MM.1S (cell line): ENCODE data around the gene MBTPS1.

Source experiments
- DNase-seq: peaks from one replicate; pipeline ENCODE4 v3.0.0-alpha.2; 2015
- H2AFZ ChIP-seq: fragments of 300-600 bp; sonication (generic); 2 replicates; pipeline ENCODE4 v1.6.0; 2016; ENCODE audit warnings: antibody characterized with exemption, low read length
- H3F3A ChIP-seq: fragments of 300-600 bp; sonication (generic); 2 replicates; pipeline ENCODE4 v1.6.1; 2016; ENCODE audit warnings: mild to moderate bottlenecking, antibody characterized with exemption, low read length, moderate library complexity, mixed read lengths; ENCODE audit not compliant: insufficient read depth
- H3K27ac ChIP-seq: fragments of 300-600 bp; sonication (generic); 2 replicates; pipeline ENCODE4 v1.5.1; 2016; ENCODE audit warnings: mild to moderate bottlenecking, low read length
- H3K27me3 ChIP-seq: fragments of 300-600 bp; sonication (generic); replicated peaks from 2 replicates; pipeline ENCODE4 v1.6.0; 2016; ENCODE audit warnings: low read length; ENCODE audit not compliant: insufficient read depth
- H3K36me3 ChIP-seq: fragments of 300-600 bp; sonication (generic); replicated peaks from 2 replicates; pipeline ENCODE4 v1.6.1; 2016; ENCODE audit warnings: mild to moderate bottlenecking, low read length, mixed read lengths; ENCODE audit not compliant: insufficient read depth
- H3K4me1 ChIP-seq: fragments of 300-600 bp; sonication (generic); 2 replicates; pipeline ENCODE4 v1.6.1; 2016; ENCODE audit warnings: low read length, mixed read lengths
- H3K4me2 ChIP-seq: fragments of 300-600 bp; sonication (generic); 2 replicates; pipeline ENCODE4 v1.6.0; 2016; ENCODE audit warnings: low read depth, low read length
- H3K4me3 ChIP-seq: fragments of 300-600 bp; sonication (generic); 2 replicates; pipeline ENCODE4 v1.5.1; 2016; ENCODE audit warnings: low read length, mixed read lengths
- H3K79me2 ChIP-seq: fragments of 300-600 bp; sonication (generic); 2 replicates; pipeline ENCODE4 v1.6.1; 2016; ENCODE audit warnings: mixed run types, low read length, mixed read lengths
- H3K9ac ChIP-seq: fragments of 300-600 bp; sonication (generic); 2 replicates; pipeline ENCODE4 v1.6.1; 2016; ENCODE audit warnings: low read length, mixed read lengths
- H3K9me2 ChIP-seq: fragments of 300-600 bp; sonication (generic); replicated peaks from 2 replicates; pipeline ENCODE4 v1.6.1; 2016; ENCODE audit warnings: mild to moderate bottlenecking, low read length, mixed read lengths; ENCODE audit not compliant: insufficient read depth
- H3K9me3 ChIP-seq: fragments of 300-600 bp; sonication (generic); replicated peaks from 2 replicates; pipeline ENCODE4 v1.6.1; 2016; ENCODE audit warnings: mild to moderate bottlenecking, low read length, mixed read lengths; ENCODE audit not compliant: insufficient read depth
- H4K20me1 ChIP-seq: fragments of 300-600 bp; sonication (generic); 2 replicates; pipeline ENCODE4 v1.6.1; 2016; ENCODE audit warnings: mild to moderate bottlenecking, low read length, moderate library complexity, mixed read lengths; ENCODE audit not compliant: insufficient read depth
- EZH2 ChIP-seq: fragments of 300-600 bp; sonication (generic); optimal IDR thresholded peaks from 2 replicates; pipeline ENCODE3; 2017; ENCODE audit warnings: low read depth, mild to moderate bottlenecking, antibody characterized with exemption, low read length, mixed read lengths
- EZH2phosphoT487 ChIP-seq: fragments of 300-600 bp; sonication (generic); IDR thresholded peaks from 2 replicates; pipeline ENCODE4 v1.6.1; 2018; ENCODE audit warnings: antibody characterized with exemption, low read length
- TF ChIP-seq, protein P1 (sequence below): fragments of 300-600 bp; sonication (generic); IDR thresholded peaks from 2 replicates; pipeline ENCODE4 v1.5.1; 2016; ENCODE audit warnings: antibody characterized with exemption, low read length, mixed read lengths

The MBTPS1 gene

DNA sequence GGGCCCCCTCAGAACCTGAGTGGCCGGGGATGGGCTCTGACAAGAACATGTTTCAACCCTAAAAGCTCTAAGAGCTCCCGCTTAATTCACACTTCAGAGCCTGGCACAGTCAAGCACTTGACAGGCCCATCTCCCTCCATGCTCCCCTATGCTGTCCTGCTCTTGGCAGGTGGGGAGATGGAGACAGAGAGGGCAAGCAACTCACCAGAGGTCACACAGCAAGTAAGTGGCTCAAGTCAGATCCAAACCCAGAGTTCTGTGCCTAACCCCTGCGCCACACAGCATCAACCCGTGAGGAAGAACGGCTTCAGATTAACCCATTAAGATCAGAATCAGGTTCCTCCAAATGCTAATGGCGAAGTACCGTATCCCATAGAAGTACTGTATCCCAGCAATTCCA lies 112.3 kb downstream of the MBTPS1 start:
- no peak overlapping the region for H3K27ac ChIP-seq
- H3K9ac ChIP-seq = no peak overlapping the region
- no peaks in the 10 kb centered on the region for H3K79me2 ChIP-seq
- no peak for DNase-seq
- no peaks in the 10 kb centered on the region for H3K9me3 ChIP-seq
- TF ChIP-seq, protein P1, sequence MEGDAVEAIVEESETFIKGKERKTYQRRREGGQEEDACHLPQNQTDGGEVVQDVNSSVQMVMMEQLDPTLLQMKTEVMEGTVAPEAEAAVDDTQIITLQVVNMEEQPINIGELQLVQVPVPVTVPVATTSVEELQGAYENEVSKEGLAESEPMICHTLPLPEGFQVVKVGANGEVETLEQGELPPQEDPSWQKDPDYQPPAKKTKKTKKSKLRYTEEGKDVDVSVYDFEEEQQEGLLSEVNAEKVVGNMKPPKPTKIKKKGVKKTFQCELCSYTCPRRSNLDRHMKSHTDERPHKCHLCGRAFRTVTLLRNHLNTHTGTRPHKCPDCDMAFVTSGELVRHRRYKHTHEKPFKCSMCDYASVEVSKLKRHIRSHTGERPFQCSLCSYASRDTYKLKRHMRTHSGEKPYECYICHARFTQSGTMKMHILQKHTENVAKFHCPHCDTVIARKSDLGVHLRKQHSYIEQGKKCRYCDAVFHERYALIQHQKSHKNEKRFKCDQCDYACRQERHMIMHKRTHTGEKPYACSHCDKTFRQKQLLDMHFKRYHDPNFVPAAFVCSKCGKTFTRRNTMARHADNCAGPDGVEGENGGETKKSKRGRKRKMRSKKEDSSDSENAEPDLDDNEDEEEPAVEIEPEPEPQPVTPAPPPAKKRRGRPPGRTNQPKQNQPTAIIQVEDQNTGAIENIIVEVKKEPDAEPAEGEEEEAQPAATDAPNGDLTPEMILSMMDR = no peak
- no peak for TF ChIP-seq EZH2
- no peak for TF ChIP-seq EZH2phosphoT487
- H2AFZ ChIP-seq = no peak overlapping the region
- no peak overlapping the region for H3K4me2 ChIP-seq
- H3K4me1 ChIP-seq = no peaks in the 10 kb centered on the region
- no peaks in the 10 kb centered on the region for H3K9me2 ChIP-seq
- no peak overlapping the region for H3K4me3 ChIP-seq
- no peaks in the 10 kb centered on the region for H3F3A ChIP-seq
- no peaks in the 10 kb centered on the region for H4K20me1 ChIP-seq
- H3K36me3 ChIP-seq = no peaks in the 10 kb centered on the region
- H3K27me3 ChIP-seq = peaks cover 20% of the 10 kb centered on the region
